PC-3 (cell line): ENCODE data around the gene EXD2. TPM values are rescaled to one million over a fixed set of nuclear protein-coding genes. Genes with fewer than 3 reads are reported as not detected.

ENCODE experiments used
- ATAC-seq: fragments of 200-7000 bp; cut with Tn5 transposase; 2 replicates; pipeline ENCODE4 v1.9.1; 2020; ENCODE audit warnings: mild to moderate bottlenecking, moderate library complexity
- BruUV-seq: library from RNA; stranded (reverse); fragments of 400-500 nt; replicated peaks from 2 replicates; lab custom pipeline; 2021; lab: Mats Ljungman, UMichigan
- CTCF ChIA-PET: fragments of 300-600 bp; sonication (Branson Sonifier 250); formaldehyde crosslinking; loops from one replicate; lab custom pipeline; 2022; ENCODE audit warnings: antibody characterized with exemption; lab: Charles Lee
- POLR2A ChIA-PET: fragments of 300-600 bp; sonication (Branson Sonifier 250); formaldehyde crosslinking; loops from one replicate; lab custom pipeline; 2022; ENCODE audit warnings: antibody characterized with exemption; ENCODE audit not compliant: unreplicated experiment; lab: Charles Lee
- DNase-seq: peaks from one replicate; pipeline ENCODE4 v3.0.0-alpha.2; 2015
- H2AFZ ChIP-seq: fragments of 300-600 bp; sonication (generic); 2 replicates; pipeline ENCODE4 v1.6.0; 2016; ENCODE audit warnings: antibody characterized with exemption, low read length
- H3F3A ChIP-seq: fragments of 300-600 bp; sonication (generic); one replicate; pipeline ENCODE4 v1.6.0; 2017; ENCODE audit warnings: antibody characterized with exemption, low read length, control low read depth, mild to moderate bottlenecking; ENCODE audit not compliant: unreplicated experiment
- H3K27ac ChIP-seq: fragments of 300-600 bp; sonication (generic); 2 replicates; pipeline ENCODE4 v1.5.1; 2016; ENCODE audit warnings: mild to moderate bottlenecking, low read length
- H3K27me3 ChIP-seq: fragments of 300-600 bp; sonication (generic); 2 replicates; pipeline ENCODE4 v1.6.1; 2016; ENCODE audit warnings: low read length, mixed read lengths
- H3K36me3 ChIP-seq: fragments of 300-600 bp; sonication (generic); 2 replicates; pipeline ENCODE4 v1.6.1; 2016; ENCODE audit warnings: low read depth, mixed run types, low read length, mixed read lengths
- H3K4me1 ChIP-seq: fragments of 300-600 bp; sonication (generic); 2 replicates; pipeline ENCODE4 v1.5.1; 2016; ENCODE audit warnings: low read length; ENCODE audit not compliant: insufficient read depth
- H3K4me2 ChIP-seq: fragments of 300-600 bp; sonication (generic); 2 replicates; pipeline ENCODE4 v1.6.0; 2016; ENCODE audit warnings: low read length
- H3K4me3 ChIP-seq: fragments of 300-600 bp; sonication (generic); 2 replicates; pipeline ENCODE4 v1.5.1; 2016; ENCODE audit warnings: mild to moderate bottlenecking, low read length, mixed read lengths
- H3K79me2 ChIP-seq: fragments of 300-600 bp; sonication (generic); 2 replicates; pipeline ENCODE4 v1.6.1; 2017; ENCODE audit warnings: low read length, mixed read lengths
- H3K9ac ChIP-seq: fragments of 300-600 bp; sonication (generic); 2 replicates; pipeline ENCODE4 v1.6.0; 2016; ENCODE audit warnings: mild to moderate bottlenecking, low read length
- H3K9me2 ChIP-seq: fragments of 300-600 bp; sonication (generic); replicated peaks from 2 replicates; pipeline ENCODE4 v1.6.1; 2016; ENCODE audit warnings: mixed run types, low read length, mixed read lengths
- H3K9me3 ChIP-seq: fragments of 300-600 bp; sonication (generic); 2 replicates; pipeline ENCODE4 v1.6.1; 2016; ENCODE audit warnings: low read length, mixed read lengths
- H4K20me1 ChIP-seq: fragments of 300-600 bp; sonication (generic); 2 replicates; pipeline ENCODE4 v1.6.1; 2016; ENCODE audit warnings: low read length, mixed read lengths
- EZH2 ChIP-seq: fragments of 300-600 bp; sonication (generic); IDR thresholded peaks from one replicate; pipeline ENCODE4 v1.6.1; 2017; ENCODE audit warnings: antibody characterized with exemption, mild to moderate bottlenecking, low read length; ENCODE audit not compliant: unreplicated experiment
- EZH2phosphoT487 ChIP-seq: fragments of 300-600 bp; sonication (generic); IDR thresholded peaks from 2 replicates; pipeline ENCODE4 v1.6.1; 2018; ENCODE audit warnings: mild to moderate bottlenecking, antibody characterized with exemption, low read length, borderline replicate concordance
- intact Hi-C: fragments of 100-400 bp; cut with micrococcal nuclease; formaldehyde crosslinking; loops from 2 replicates; pipeline ENCODE4 v1.9.0; 2023
- total RNA-seq: library from RNA; depleted of rRNA; stranded (reverse); fragments of >200 nt; gene quantifications from 2 replicates; pipeline ENCODE4 v1.2.3, GENCODE V29; 2014
- TF ChIP-seq, protein P1 (sequence below): fragments of 300-600 bp; sonication (generic); conservative IDR thresholded peaks from 2 replicates; pipeline ENCODE4 v1.5.1; 2017; ENCODE audit warnings: antibody characterized with exemption, low read depth, mild to moderate bottlenecking, low read length

The EXD2 gene
- total RNA-seq, 1 experiment from 2014 or later = 19.9 TPM

DNA sequence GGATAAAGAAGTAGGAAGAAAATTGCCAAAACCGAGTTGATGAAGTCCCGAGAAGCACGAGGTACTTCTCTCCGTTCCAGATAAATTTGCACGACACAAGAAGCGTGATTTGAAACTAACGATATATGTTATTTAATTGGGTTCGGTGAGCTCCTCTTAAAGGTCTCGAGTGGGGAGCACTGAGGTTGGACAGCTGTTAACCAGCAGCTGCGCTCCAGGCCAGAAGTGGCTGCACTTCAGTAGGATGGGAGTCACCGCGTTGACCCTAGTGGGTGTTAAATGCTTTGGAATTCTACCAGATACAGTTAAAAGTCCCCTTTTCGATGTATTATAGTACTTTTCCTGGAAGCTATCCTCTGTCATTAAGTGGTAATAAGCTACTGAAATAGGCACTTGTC is 37.4 kb upstream of the EXD2 start:
- TF ChIP-seq, protein P1, sequence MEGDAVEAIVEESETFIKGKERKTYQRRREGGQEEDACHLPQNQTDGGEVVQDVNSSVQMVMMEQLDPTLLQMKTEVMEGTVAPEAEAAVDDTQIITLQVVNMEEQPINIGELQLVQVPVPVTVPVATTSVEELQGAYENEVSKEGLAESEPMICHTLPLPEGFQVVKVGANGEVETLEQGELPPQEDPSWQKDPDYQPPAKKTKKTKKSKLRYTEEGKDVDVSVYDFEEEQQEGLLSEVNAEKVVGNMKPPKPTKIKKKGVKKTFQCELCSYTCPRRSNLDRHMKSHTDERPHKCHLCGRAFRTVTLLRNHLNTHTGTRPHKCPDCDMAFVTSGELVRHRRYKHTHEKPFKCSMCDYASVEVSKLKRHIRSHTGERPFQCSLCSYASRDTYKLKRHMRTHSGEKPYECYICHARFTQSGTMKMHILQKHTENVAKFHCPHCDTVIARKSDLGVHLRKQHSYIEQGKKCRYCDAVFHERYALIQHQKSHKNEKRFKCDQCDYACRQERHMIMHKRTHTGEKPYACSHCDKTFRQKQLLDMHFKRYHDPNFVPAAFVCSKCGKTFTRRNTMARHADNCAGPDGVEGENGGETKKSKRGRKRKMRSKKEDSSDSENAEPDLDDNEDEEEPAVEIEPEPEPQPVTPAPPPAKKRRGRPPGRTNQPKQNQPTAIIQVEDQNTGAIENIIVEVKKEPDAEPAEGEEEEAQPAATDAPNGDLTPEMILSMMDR = no peak
- no peak for TF ChIP-seq EZH2
- no peak for TF ChIP-seq EZH2phosphoT487
- Histone ChIP-seq H2AFZ (peak overlapping the region; percentile 97), H3K36me3 (no peaks in the 10 kb centered on the region; the same call in 1 of the 2 replicates), H3K4me3 (peak overlapping the region; percentile 94), H3K79me2 (peaks cover 34% of the 10 kb centered on the region), H3K9ac (peak overlapping the region; percentile 94), H3K4me1 (peaks cover 39% of the 10 kb centered on the region), H3K4me2 (peak overlapping the region; percentile 96), H3K27me3 (no peaks in the 10 kb centered on the region), H3F3A (no peaks in the 10 kb centered on the region), H3K27ac (no peak overlapping the region), H3K9me2 (no peaks in the 10 kb centered on the region), H4K20me1 (no peaks in the 10 kb centered on the region), H3K9me3 (no peaks in the 10 kb centered on the region)
- intact Hi-C loops = loop anchor here (1.0 kb wide), 2 partner anchors 37 to 244 kb away; partner anchors contain the start of genes ERH, EXD2 and SLC39A9
- TSS peak; percentile 75 for BruUV-seq
- no peak for ATAC-seq
- POLR2A ChIA-PET = interaction anchor here (0.6 kb wide), 1 partner anchor 59 kb away, joined by 3 read pairs; no protein-coding TSS in a partner anchor
- CTCF ChIA-PET = interaction anchor here (0.5 to 1.2 kb wide), 2 partner anchors 25 to 52 kb away, joined by 3 to 9 read pairs; no protein-coding TSS in a partner anchor
- no peak for DNase-seq

DNA sequence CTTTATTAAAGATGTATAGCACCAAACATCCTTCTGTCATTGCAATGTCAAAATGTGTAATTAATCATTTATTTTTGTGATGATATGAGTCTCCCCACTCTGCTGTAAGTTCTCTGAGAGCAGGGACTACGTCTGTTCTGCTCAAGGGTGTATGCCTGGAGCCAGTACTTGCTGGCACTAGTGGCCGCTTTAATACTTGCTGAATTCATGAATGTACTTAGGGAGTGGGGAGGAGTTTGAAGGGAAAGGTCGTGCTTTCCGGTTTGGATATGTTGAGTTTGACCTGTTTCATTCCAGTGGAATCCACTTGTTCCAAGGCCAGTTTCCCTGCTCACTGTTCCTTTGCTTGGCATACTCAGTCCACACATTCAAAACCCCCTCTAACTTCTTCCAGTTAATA is 36.5 kb upstream of the EXD2 start:
- Histone ChIP-seq H2AFZ (peak overlapping the region; percentile 56), H3K79me2 (peaks cover 25% of the 10 kb centered on the region), H3K27ac (no peak overlapping the region), H3K9me3 (no peaks in the 10 kb centered on the region), H3F3A (no peaks in the 10 kb centered on the region), H3K4me3 (no peak overlapping the region), H4K20me1 (no peaks in the 10 kb centered on the region), H3K4me1 (peaks cover 30% of the 10 kb centered on the region), H3K36me3 (no peaks in the 10 kb centered on the region), H3K9ac (no peak overlapping the region), H3K9me2 (no peaks in the 10 kb centered on the region), H3K27me3 (no peaks in the 10 kb centered on the region), H3K4me2 (peak overlapping the region; percentile 96; the same call in 1 of the 2 replicates)
- CTCF ChIA-PET = no interaction called here
- TF ChIP-seq, protein P1 = 0 out of 2 replicates have a peak, but pooled peaks have one; percentile 24
- TF ChIP-seq EZH2 (no peak), EZH2phosphoT487 (no peak)
- POLR2A ChIA-PET = no interaction called here
- BruUV-seq = no TSS peak
- ATAC-seq (peak; percentile 20), DNase-seq (peak; percentile 70)
- intact Hi-C loops = no loop called here

DNA sequence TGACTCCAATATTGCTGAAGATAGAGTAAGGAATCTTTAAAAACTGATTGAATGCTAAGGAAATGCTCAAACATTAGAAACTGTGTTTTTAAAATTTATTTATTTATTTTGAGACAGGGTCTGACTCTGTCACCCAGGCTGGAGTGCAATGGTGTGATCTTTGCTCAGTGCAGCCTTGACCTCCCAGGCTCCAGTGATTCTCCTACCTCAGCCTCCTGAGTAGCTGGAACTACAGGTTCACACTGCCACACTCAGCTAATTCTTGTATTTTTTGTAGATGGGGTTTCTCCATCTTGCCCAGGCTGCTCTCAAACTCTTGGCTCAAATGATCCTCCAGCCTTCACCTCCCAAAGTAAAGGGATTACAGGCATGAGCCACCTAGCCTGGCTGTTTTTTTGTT is 35.1 kb upstream of the EXD2 start:
- TF ChIP-seq EZH2phosphoT487 (no peak), EZH2 (no peak)
- TF ChIP-seq, protein P1 = no peak
- intact Hi-C loops = no loop called here
- POLR2A ChIA-PET = interaction anchor here (0.7 kb wide), 1 partner anchor 179 kb away, joined by 6 read pairs; no protein-coding TSS in a partner anchor

More for the DNA sequence above, 35.1 kb upstream of the EXD2 start:
- Histone ChIP-seq H3K27ac (no peak overlapping the region), H3K9ac (no peak overlapping the region), H3K9me2 (no peaks in the 10 kb centered on the region), H3K27me3 (no peaks in the 10 kb centered on the region), H3K36me3 (no peaks in the 10 kb centered on the region), H4K20me1 (no peaks in the 10 kb centered on the region), H2AFZ (no peak overlapping the region), H3K4me2 (no peak overlapping the region), H3F3A (no peaks in the 10 kb centered on the region), H3K9me3 (no peaks in the 10 kb centered on the region), H3K79me2 (peaks cover 11% of the 10 kb centered on the region), H3K4me3 (no peak overlapping the region), H3K4me1 (peaks cover 16% of the 10 kb centered on the region)
- ATAC-seq (no peak), DNase-seq (no peak)
- no TSS peak for BruUV-seq
- CTCF ChIA-PET = no interaction called here
